HG03460 (cell line): ENCODE results near the gene MTNR1A.

Experiments
- ATAC-seq: cut with Tn5 transposase; IDR thresholded peaks from one replicate; pipeline ENCODE4 v1.9.1; 2021; ENCODE audit not compliant: unreplicated experiment

Gene MTNR1A

GRCh38 chr4:186494496-186494895 is 60.9 kb downstream of the MTNR1A start:
- no peak for ATAC-seq

DNA sequence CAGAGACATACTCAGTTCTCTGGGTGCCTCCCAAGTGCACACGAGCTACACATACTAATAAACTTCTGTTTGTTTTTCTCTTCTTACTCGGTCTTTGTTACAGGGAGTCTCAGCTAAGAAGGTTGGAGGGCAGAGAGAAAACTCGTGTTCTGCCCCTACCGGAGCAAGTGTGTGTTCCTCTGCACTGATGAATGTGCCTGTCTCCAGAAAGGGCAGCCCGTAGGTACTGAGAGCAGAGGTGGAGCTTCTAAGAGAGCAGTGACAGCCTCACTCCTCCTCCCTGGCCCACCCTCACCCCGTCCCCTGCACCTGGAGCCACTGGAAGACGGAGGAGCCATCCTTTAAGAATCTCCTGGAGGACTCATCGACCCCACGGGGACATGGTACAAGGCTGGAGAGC is 67.6 kb downstream of the MTNR1A start:
- ATAC-seq, result no peak

DNA sequence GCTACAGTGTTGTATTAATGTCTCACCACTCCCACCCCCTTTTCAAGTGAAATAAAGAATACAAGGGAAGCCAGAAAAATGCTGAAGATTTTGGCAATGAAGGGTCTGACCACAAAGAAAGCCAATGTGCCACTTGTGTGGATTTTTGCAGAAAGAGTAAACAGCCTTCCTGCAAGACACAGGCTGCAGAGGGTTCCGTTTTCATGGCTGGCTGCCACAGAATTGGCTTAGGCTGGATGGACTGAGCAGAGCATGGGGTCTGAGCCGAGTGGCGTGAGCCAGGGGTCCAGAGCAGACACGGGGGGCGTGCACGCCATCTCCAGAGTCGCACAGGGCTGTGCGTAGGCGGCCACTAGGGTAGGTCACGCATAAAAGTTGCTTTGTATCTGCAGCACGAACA is 69.2 kb downstream of the MTNR1A start:
- ATAC-seq, result no peak

DNA sequence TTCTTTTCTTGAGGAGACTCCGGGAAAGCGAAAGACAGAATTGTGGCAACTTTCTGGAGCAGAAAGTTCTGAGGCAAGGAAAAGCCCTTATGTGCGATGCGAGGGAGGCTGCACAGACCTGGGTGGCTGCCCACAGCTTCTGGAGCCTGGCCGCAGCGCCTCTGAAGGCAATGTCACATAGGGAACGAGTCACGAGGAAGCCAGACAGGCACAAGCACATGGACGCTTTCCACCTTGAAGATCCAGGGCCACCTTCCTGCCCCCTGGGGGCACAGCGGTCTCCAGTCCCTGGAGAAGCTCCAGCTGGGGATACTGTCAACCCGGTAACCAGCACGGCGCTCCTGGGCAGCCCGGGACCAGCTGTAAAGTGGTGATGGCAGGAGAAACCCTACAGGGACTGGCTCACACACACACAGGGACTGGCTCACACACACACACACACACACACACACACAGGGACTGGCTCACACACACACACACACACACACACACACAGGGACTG is 69.8 kb downstream of the MTNR1A start:
- ATAC-seq, result no peak

GRCh38 chr4:186485150-186485549 is 70.2 kb downstream of the MTNR1A start:
- no peak for ATAC-seq

DNA sequence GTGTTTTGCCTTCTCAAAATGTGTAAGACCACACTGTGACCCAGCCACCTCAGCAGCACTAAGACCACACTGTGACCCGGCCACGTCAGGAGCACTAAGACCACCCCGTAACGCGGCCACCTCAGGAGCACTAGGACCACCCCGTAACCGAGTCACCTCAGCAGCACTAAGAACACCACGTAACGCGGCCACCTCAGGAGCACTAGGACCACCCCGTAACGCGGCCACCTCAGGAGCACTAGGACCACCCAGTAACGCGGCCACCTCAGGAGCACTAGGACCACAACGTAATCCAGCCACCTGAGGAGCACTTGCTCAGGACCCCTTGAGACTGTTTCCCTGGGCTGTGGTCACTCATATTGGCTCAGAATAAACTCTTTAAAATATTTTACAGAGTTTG is 71.7 kb downstream of the MTNR1A start:
- ATAC-seq, result no peak
